Loucy (cell line): ENCODE measurements around the gene UBL3.

ENCODE experiments used
- H2AFZ ChIP-seq: fragments of 200-600 bp; sonication (generic); 2 replicates; pipeline ENCODE4 v1.6.0; 2016; ENCODE audit warnings: antibody characterized with exemption, mild to moderate bottlenecking, low read length, moderate library complexity
- H3F3A ChIP-seq: fragments of 200-600 bp; 2 replicates; pipeline ENCODE4 v1.6.0; 2016; ENCODE audit warnings: antibody characterized with exemption, low read depth, mild to moderate bottlenecking
- H3K27me3 ChIP-seq: fragments of 200-600 bp; sonication (generic); 2 replicates; pipeline ENCODE4 v1.6.1; 2014; ENCODE audit warnings: low read length, mild to moderate bottlenecking; ENCODE audit not compliant: insufficient read depth, poor library complexity, severe bottlenecking
- H3K36me3 ChIP-seq: fragments of 200-600 bp; sonication (generic); 2 replicates; pipeline ENCODE4 v1.6.1; 2016; ENCODE audit warnings: low read length; ENCODE audit not compliant: insufficient read depth
- H3K4me1 ChIP-seq: fragments of 200-600 bp; sonication (generic); 2 replicates; pipeline ENCODE4 v1.5.1; 2014; ENCODE audit warnings: low read length, mild to moderate bottlenecking; ENCODE audit not compliant: insufficient read depth, poor library complexity, severe bottlenecking
- H3K4me2 ChIP-seq: fragments of 200-600 bp; sonication (generic); 2 replicates; pipeline ENCODE4 v1.6.0; 2014; ENCODE audit warnings: antibody characterized with exemption, low read length, low read depth, mild to moderate bottlenecking; ENCODE audit not compliant: poor library complexity, severe bottlenecking
- H3K4me3 ChIP-seq: fragments of 200-600 bp; sonication (generic); 2 replicates; pipeline ENCODE4 v1.5.1; 2014; ENCODE audit warnings: low read length, mild to moderate bottlenecking, mixed read lengths; ENCODE audit not compliant: poor library complexity, severe bottlenecking
- H3K79me2 ChIP-seq: fragments of 200-600 bp; sonication (generic); 2 replicates; pipeline ENCODE4 v1.6.1; 2014; ENCODE audit warnings: low read length; ENCODE audit not compliant: insufficient read depth
- H3K9ac ChIP-seq: fragments of 200-600 bp; sonication (generic); 2 replicates; pipeline ENCODE4 v1.6.0; 2014; ENCODE audit warnings: mild to moderate bottlenecking, low read depth, low read length, moderate library complexity; ENCODE audit not compliant: poor library complexity, severe bottlenecking
- H3K9me2 ChIP-seq: fragments of 200-600 bp; sonication (generic); replicated peaks from 2 replicates; pipeline ENCODE4 v1.6.1; 2016; ENCODE audit warnings: low read depth, low read length, mixed read lengths
- H3K9me3 ChIP-seq: fragments of 200-600 bp; sonication (generic); 2 replicates; pipeline ENCODE4 v1.6.1; 2014; ENCODE audit warnings: mild to moderate bottlenecking, antibody characterized with exemption, low read length, low read depth; ENCODE audit not compliant: insufficient read depth
- H4K20me1 ChIP-seq: fragments of 200-600 bp; sonication (generic); 2 replicates; pipeline ENCODE4 v1.6.0; 2014; ENCODE audit warnings: antibody characterized with exemption, low read length, mild to moderate bottlenecking; ENCODE audit not compliant: insufficient read depth, poor library complexity, severe bottlenecking
- EZH2phosphoT487 ChIP-seq: fragments of 200-600 bp; IDR thresholded peaks from 2 replicates; pipeline ENCODE4 v1.6.1; 2018; ENCODE audit warnings: antibody characterized with exemption, mild to moderate bottlenecking, moderate library complexity, borderline replicate concordance
- TF ChIP-seq, protein P1 (sequence below): fragments of 200-600 bp; sonication (generic); conservative IDR thresholded peaks from 2 replicates; pipeline ENCODE4 v1.5.1; 2014; ENCODE audit warnings: mild to moderate bottlenecking, antibody characterized with exemption, low read length

The UBL3 gene

GRCh38 chr13:29861694-29862110 lies 11.3 kb upstream of the UBL3 start:
- no peak overlapping the region for H3K4me2 ChIP-seq
- no peak overlapping the region for H2AFZ ChIP-seq
- no peaks in the 10 kb centered on the region for H3K27me3 ChIP-seq

DNA sequence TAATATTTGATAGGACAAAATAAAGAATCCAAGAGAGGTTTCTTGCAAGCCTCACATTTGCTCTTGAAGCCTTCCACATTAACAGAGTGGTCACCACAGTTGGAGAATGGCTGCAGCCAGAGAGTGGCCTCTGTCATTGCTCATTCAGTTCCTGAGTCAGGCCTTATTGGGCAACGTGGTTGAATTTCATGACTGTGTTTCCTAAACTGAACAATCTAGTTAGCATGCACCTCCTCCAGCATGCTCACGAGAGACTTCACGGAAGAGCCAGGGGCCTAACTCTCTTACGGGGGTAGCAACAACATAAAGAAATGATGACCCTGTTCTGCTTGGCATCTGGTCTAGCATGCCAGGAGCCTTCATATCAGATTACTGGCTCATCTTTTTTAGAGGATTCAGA lies 9.6 kb upstream of the UBL3 start:
- H3K36me3 ChIP-seq: no peaks in the 10 kb centered on the region
- H3K4me1 ChIP-seq: peaks cover 11% of the 10 kb centered on the region
- no peak overlapping the region for H3K4me2 ChIP-seq
- no peaks in the 10 kb centered on the region for H3K27me3 ChIP-seq
- no peak overlapping the region for H2AFZ ChIP-seq
- TF ChIP-seq, protein P1, sequence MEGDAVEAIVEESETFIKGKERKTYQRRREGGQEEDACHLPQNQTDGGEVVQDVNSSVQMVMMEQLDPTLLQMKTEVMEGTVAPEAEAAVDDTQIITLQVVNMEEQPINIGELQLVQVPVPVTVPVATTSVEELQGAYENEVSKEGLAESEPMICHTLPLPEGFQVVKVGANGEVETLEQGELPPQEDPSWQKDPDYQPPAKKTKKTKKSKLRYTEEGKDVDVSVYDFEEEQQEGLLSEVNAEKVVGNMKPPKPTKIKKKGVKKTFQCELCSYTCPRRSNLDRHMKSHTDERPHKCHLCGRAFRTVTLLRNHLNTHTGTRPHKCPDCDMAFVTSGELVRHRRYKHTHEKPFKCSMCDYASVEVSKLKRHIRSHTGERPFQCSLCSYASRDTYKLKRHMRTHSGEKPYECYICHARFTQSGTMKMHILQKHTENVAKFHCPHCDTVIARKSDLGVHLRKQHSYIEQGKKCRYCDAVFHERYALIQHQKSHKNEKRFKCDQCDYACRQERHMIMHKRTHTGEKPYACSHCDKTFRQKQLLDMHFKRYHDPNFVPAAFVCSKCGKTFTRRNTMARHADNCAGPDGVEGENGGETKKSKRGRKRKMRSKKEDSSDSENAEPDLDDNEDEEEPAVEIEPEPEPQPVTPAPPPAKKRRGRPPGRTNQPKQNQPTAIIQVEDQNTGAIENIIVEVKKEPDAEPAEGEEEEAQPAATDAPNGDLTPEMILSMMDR: no peak
- TF ChIP-seq EZH2phosphoT487: no peak
- no peak overlapping the region for H3K9ac ChIP-seq
- no peaks in the 10 kb centered on the region for H3K9me2 ChIP-seq
- no peaks in the 10 kb centered on the region for H4K20me1 ChIP-seq
- H3K79me2 ChIP-seq: no peaks in the 10 kb centered on the region
- no peak overlapping the region for H3K4me3 ChIP-seq
- H3F3A ChIP-seq: no peaks in the 10 kb centered on the region
- no peaks in the 10 kb centered on the region for H3K9me3 ChIP-seq

More at GRCh38 chr13:29861694-29862110, 11.3 kb upstream of the UBL3 start:
- no peaks in the 10 kb centered on the region for H3K36me3 ChIP-seq
- no peaks in the 10 kb centered on the region for H3F3A ChIP-seq
- H3K79me2 ChIP-seq: no peaks in the 10 kb centered on the region
- TF ChIP-seq, protein P1: no peak
- TF ChIP-seq EZH2phosphoT487: no peak
- H3K9me2 ChIP-seq: no peaks in the 10 kb centered on the region
- H3K9me3 ChIP-seq: no peaks in the 10 kb centered on the region
- H3K9ac ChIP-seq: no peak overlapping the region
- no peak overlapping the region for H3K4me3 ChIP-seq
- no peaks in the 10 kb centered on the region for H4K20me1 ChIP-seq
- H3K4me1 ChIP-seq: no peaks in the 10 kb centered on the region

DNA sequence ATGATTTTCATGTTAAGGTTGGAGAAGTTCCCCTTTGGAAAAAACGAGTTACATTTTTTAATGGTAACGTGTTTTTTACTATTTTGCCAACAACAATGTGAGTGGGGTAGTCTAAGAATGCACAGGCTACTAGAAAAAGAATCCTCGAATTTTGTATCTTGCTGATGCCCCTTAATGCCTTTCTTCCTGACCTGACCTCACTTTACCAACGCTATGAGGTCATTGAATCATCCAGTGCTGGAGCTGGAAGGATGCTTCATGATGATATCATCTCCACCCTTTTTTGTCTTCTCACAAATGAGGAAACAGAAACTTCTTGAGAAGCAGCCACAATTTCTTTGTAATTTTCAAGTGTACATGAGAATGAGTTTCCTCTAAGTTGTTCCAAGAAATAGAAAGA lies 8.2 kb upstream of the UBL3 start:
- Histone ChIP-seq H3F3A (no peaks in the 10 kb centered on the region), H3K79me2 (no peaks in the 10 kb centered on the region), H3K9me3 (no peaks in the 10 kb centered on the region), H3K4me3 (no peak overlapping the region), H4K20me1 (no peaks in the 10 kb centered on the region), H3K36me3 (no peaks in the 10 kb centered on the region), H3K4me2 (no peak overlapping the region), H3K9ac (no peak overlapping the region), H3K4me1 (peaks cover 11% of the 10 kb centered on the region), H3K9me2 (no peaks in the 10 kb centered on the region), H2AFZ (no peak overlapping the region), H3K27me3 (no peaks in the 10 kb centered on the region)
- TF ChIP-seq, protein P1: no peak
- no peak for TF ChIP-seq EZH2phosphoT487
